NCI-H2227 treated with DMSO at 0.1 percent for 48 hours (cell line): ENCODE data around the gene CCSAP.
"Not testable (repeated sequence)": the region's sequence is repeated elsewhere in the genome, so short reads cannot be mapped to it uniquely, and the experiment has no call there.

Source experiments
- DNase-seq: peaks from one replicate; lab custom pipeline; 2025; lab: John Stamatoyannopoulos, UW

The CCSAP gene

DNA sequence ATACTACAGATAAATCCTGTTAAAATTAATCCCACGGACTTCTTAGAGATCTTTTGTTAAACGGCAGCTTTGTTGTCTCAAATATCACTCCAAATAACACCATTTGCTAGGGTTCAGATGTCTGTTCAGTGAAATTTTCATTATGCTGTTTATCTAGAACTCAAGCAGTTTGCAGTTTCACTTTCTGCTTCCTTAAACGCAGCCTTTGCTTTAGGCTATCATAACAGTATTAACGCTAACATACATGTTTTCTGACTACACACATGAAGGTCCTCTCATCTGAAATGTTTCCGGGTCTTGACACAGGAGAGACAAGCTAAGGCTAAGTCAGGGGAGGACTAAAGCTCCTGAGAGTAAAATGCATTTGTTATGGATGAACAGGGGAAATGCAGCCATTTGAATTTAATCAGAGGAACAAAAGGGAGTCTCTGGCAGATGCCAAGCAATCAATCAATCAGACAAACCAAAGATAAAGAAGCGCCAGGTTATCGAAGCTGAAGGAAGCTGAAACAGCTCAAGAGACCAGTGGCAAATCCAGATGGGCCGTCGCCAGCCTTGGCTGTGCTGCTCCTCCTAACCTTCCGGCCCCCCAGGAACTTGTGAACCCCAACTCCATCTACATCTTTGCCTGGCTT is 16.9 kb downstream of the CCSAP start:
- no peak for DNase-seq

DNA sequence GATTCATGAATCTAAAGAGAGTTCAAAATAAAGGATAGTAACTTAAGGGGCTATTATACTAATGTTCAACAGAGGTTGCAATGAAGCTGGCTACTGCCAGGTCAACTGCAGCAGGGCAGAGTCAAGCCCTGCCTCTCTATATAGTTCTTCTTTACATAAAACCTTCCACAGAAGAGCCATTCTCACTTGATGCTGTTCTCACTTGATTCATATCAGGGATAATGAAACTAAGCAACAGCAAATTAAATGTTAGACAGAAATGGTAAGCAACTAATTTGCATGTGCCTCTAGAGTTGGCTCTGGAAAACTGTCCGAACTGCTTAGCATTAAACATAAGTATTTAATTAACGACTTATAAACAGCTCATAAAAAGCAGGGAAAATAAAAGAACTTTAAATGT is 17.4 kb downstream of the CCSAP start:
- no peak for DNase-seq

DNA sequence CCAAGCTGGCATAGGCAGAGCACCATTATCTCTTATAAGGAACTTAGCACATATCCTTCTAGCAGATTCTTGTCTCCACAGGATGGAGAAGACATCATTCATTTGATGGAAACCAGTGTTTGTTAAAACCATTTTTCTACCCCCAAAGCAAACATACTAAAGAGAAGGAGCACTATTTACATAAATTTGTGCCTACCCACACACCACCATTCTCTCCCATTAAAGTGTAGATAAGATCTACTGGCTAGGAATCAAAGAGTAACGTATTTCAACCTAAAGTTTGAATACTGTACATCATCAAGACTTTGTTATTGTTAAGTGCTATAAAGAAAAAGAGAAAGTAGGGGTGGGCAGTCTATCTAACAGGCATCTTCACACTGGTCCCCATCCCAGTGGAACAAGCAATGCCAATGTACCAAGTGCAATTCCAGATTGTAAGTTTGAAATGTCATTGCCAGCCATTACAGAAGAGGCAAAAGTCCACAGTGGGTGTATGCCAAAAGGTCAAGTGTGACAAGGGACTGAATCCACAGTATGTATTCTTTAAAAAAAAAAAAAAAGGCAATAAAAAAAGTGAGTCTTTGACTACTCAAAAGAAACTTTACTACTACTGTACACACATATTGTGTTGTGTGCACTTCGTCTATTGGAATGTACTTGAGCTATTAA is 18.8 kb downstream of the CCSAP start:
- DNase-seq = no peak

DNA sequence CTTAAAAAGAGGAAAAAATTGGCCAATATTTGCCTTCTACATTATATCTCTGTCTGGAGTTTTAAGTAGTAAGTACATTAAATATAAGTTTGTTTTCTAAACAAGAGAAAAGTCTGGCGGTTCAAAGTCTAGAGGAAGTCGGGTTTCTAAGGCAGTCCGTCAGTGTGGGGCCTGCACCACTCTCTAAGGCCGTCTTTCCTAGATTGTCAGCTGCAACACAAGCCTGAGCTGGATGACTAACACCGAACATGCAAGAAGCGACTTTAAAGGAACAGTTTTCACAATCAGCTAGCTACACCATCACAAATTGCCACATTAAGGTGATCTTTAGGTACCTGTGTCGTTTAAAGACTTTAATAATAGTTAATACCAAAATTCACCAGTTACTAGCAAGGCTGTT is 19.6 kb downstream of the CCSAP start:
- no peak for DNase-seq

DNA sequence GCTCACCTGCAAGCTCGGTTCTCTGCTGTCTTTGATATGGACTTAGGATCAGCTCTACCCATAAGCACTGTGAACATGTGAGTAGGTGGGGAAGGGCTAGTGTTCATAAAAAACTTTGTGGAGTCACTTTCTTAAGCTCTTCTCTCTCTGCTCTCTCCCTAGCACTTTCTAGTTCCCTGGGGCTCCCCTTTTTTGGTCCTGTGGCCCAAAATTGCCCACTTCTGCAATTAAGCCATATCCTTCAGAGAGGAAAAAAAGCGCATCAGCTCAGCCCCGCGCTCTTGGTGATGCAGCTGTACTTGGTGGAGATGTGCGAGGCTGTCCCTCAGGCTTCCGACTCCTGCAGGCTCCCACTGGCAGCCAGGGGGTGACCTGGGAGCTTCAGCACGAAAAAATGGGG is 23.4 kb downstream of the CCSAP start:
- DNase-seq = no peak

DNA sequence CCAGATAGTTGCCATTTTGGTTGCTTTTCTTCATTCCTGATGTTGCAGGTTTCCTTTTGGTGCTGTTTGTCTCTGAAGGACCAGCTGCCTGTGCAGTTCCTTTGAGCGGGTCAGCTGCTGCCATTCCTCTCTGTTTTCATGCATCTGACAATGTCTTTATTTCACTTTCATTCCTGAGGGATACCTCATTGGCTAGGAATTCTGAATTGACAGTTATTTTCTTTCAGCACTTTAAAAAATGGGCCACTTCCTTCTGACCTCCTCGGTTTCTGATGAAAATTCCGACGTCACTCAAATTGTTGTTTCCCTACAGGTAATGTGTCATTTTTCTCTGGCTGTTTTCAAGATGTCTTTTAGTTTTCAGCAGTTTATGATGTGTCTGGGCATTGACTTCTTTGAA is 24.8 kb downstream of the CCSAP start:
- DNase-seq = no peak

DNA sequence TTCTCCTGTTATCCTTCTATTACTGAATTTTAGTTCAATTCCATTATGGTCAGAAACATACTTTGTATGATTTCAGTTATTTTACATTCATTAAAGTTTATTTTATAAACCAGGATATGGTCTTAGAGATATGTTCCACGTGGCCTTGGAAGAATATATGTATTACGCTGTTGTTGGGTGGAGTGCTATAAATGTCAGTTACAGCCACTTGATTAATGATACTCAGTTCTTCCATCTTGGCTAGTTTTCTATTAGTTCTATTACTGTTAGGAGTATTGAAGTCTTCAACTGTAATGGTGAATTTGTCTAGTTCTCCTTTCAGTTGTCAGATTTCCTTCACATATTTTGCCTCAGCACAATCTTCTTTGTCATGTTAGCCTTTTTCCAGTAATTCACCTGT is 26.7 kb downstream of the CCSAP start:
- no peak for DNase-seq

DNA sequence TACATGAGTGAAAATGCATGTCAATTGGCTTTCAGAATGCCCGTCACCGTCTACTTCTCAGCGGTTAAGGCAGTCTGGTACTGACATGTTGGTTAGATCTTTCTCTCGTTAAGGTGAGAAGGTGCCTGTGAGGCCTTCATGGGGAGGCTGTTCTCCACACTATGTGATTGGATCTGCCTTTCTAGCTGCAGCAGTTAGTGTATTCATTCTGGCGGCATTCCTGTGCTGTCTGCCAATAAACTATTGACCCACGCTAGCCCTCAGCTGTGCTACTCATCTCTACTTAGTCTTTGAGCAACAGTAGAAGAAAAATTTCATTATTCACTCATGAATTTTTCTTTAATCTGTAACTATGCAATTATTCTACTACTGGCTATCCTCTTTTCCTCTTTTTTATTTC is 32.0 kb downstream of the CCSAP start:
- no peak for DNase-seq

DNA sequence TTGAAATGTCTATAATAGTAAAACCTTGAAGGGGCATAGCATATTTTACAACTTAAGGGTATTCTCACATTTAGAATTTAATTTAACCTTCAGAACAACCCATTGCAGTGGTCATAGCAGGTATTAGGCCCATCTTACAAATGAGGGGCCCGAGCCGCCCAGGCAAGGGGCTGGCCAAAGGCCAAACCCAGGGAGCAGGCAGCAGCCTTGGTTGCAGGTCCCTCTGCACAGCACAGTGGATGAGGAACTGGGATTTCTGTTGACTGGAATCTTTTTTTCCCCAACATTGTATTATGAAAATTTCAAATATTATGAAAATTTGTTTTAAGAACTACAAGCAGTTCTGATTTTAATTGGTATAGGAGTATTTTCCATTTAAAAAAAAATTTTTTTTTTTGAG is 33.2 kb downstream of the CCSAP start:
- no peak for DNase-seq

DNA sequence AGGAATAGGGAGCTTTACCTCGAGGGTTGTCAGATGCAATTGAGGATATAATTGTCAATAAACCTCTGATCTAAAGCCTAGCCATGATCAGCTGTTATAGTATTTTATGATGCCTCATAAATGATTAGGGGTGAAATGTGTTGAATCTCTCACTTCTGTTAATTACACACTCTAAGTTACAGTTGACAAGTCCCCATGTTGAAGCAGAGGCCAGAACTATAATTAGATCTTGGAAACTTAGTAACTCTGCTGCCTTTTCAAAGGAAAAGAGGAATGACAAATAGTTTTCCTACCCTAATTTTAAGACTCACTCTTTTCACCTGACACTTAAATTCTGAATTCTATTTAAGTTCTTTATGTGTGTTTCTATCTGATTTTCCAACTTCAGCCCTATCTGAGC is 33.8 kb downstream of the CCSAP start:
- DNase-seq = peak; percentile 10

DNA sequence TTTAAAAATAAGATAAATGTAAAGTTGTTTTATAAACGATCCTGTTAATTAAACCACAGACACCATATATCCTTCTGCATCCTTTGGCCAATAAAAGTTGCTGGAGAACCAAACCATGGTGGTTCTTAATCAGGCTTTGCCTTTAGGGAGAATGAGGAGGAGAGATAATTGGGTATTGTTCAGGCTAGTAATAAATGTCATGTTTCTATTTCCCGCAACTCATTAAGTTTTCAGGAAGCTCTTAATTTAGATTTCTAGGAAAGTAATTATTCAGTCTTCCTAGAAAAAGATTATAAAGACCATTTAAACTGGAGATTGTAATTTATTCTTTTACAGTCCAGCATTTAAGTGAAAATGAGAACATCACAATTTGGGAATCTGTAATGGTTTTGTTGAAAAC is 37.5 kb downstream of the CCSAP start:
- DNase-seq = no peak

DNA sequence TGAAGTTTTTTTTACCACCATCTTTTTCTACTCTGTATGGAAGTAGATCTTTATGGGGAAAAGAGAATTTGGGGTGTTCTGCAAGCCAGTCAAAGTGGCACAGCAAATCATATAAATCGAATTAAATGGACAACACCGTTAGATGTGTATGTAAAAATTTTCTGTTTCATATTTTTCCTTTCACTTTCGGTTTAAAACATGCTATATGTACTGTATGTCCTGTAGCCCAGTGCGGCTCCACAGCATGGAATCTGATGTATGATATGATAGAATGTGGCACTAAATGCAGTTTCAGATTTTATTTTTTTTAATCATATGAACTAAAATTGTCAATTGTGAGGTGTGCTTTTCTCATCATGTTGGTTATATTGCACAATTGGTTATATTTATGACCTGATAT is 39.0 kb downstream of the CCSAP start:
- DNase-seq = no peak

DNA sequence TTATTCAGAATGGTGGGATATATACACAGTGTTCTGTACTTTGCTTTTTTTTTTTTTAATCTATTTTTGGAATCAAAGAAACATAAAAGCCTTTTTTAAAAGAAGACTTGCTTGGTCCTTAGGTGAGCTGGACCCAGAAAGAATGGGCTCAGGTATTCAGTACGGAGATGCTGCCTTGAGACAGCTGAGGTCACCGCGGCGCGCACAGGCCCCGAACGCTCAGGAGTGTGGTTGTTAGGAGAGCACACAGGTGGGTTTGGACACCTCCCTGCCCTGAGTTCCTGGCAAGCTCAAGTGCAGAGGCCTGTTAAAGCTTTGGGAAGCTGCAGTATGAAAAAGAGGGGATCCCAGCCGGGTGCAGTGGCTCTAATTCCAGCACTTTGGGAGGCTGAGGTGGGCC is 40.1 kb downstream of the CCSAP start:
- no peak for DNase-seq

DNA sequence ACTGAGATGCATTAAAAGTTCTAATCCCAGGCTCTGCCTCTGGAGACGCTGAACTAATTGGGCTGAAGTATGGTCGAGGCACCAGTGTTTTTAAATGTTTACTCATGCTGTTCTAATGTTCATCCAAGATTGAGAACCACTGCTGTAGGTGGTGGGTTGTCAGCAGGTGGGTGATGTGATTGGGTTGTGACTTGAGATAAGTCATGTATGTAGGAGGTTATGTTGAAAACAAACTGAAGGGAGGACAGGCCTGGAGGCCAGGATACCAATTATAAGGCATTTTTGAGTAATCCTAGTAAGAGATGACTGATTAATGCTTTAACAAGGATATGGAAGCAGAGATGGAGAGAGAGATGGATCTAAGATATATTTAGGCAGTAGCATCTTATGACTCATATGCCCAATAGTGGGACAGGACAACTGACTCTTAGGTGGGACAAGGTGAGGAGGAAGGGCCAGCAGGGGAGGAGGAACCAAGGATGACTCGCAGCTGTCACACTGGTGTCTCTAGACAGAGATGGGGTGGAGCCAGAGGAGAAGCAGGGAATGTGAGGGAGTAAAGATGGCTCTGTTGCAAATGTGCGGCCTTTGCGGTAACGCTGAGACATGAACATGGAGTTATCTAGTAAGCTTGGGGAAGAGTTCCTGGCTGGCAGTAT is 42.6 kb downstream of the CCSAP start:
- DNase-seq = no peak

DNA sequence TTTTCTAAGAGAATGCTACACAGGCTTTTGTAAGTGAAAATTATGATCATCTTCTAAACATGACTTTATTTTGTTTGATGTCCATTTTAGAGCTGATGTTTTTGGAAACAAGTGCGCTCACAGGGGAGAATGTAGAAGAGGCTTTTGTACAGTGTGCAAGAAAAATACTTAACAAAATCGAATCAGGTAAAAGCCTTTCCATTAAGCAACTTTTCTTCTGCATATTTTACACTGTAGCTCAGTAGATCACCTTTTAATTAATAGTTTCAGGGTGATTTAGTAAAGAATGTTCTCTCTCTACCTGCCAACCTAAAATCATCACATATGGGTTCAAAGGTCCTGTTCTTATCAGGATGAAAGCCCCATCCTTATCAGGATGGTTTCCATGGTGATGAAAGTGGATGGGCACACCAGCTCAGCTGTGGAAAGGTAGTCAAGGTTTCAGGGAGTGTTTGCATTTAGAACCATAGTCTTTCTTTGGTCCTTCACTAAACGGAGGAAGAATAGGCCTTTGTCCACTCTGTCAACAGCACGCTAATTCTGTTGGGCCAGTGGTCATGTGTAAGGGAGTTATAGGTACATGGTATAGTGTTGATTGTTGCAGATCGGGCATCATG is 43.9 kb downstream of the CCSAP start:
- no peak for DNase-seq

DNA sequence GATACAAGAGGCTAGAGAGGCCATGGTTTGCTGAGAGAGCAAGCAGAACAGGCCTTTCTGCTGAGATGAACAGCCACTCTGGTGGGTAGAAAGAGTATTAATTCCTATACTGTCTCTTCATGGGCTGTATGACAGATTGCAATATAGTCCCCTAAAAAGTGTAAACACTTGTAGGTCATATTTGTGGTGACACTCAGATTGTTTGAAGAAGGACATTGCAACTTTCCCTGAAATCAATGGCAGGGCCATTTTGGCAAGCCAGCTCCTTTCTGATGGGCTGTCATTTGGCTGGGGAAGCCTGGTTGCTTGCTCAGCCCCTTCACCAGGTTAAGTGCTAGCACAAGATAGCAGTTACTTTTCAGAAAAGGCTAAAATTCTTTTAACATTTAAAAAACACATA is 44.4 kb downstream of the CCSAP start:
- DNase-seq = peak; percentile 18

DNA sequence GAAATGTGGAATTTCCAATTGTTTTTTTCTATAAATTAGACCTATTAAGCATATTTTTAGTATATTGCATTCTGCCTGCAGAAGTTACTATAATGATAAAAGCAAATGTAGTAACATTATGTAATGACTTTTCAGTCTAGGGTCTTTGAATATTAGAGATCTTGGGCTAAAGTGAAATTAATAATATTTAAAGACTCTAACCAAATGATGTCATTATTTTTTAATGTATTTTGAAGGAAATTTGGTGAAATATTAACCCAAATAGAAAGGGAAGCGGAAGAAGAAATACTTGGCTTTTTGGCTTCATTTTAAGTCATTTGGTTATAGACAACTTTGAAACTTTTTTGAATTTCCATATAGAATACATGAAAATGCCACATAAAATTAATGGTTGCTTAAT is 45.1 kb downstream of the CCSAP start:
- no peak for DNase-seq

DNA sequence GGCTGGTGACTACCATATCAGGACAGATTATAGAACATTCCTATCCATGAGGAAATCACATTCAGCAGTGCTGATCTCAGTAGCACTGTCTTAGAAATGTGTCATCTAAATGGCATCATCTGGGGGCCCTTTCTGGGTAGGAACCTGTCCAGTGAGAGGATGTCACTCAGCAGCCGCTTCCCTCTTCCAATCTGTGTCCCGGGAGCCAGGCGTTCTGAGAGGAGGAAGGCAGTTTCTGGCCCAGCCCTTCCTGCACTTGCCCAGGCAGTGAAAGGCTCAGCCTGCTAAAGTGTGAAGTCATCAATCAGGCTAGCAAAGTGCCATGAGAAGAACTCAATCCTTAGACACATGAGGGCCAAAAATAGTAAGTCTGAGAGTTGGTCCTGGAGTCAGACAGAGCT is 46.3 kb downstream of the CCSAP start:
- DNase-seq = no peak

DNA sequence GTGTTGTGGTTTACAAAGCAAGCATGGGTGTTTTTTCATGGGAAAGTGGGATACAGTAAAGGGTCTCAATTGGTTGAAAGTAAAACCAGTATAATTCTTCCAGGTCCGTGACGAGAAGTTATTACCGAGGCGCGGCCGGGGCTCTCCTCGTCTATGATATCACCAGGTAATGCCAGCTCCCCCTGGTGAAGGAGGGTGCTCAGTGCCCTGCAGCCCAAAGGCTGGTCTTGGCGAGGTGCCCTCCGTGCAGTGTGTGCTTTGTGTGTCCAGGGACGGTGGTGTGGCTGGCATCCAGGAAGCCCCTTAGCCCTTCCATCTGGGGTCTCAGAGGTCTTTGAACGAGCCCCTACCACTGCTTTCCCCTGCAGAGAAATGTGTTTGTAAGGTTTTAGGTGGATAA is 47.1 kb downstream of the CCSAP start:
- DNase-seq = no peak

DNA sequence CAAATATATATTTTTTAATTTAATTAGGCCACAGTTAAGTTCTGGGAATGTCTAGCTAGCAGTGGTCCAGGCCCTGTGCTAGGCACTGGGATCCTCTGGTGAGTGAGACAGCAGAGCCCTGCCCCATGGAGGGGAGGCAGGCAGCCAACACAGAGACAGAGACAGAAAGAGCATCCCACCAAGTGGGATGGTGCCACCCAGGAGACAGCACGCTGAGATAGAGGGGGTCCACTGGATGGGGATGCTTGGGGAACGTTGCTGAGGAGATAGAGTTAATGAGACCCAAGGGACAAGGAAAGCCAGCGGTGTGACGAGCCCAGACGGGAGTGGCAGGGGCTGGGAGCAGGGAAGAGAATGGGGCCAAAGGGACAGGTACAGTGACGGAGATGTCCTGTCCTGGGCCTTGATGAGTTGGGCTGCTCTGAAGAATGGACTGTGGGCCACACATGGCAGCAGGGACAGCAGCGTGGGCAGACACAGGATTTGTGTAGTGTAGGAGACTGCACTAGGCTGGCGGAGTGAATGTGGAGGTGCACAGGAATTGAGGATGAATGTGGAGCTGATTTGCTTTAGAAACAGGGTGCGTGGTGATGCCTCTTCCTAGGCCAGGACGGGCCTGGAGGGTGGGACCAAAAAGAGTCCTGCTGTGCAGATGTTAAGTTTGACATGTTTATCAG is 49.2 kb downstream of the CCSAP start:
- DNase-seq = no peak

DNA sequence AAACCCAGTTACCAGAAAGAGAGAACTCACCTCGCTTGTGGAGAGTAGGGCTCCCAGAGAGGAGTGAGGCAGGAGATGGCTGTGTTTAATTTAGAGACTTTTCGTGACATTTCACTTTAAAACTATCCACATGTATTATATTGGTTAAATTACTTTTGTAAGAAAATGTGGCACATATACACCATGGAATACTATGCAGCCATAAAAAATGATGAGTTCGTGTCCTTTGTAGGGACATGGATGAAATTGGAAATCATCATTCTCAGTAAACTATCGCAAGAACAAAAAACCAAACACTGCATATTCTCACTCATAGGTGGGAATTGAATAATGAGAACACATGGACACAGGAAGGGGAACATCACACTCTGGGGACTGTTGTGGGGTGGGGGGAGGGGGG is 51.2 kb downstream of the CCSAP start:
- DNase-seq = not testable (repeated sequence)

DNA sequence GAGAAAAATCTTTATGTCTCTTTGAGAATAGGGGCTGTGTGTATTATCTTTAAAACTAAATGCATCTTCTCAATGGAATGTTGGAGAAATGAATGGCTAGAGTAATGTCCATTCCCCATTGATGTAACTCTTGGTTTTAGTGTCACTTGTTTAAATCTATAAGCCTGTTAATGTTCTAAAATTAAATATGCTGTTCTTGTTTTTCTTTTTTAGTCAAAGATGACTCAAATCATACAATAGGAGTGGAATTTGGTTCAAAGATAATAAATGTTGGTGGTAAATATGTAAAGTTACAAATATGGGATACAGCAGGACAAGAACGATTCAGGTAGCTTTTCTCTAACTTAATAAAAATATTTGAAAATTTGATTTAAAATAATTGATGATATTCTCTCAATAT is 54.3 kb downstream of the CCSAP start:
- DNase-seq = no peak

DNA sequence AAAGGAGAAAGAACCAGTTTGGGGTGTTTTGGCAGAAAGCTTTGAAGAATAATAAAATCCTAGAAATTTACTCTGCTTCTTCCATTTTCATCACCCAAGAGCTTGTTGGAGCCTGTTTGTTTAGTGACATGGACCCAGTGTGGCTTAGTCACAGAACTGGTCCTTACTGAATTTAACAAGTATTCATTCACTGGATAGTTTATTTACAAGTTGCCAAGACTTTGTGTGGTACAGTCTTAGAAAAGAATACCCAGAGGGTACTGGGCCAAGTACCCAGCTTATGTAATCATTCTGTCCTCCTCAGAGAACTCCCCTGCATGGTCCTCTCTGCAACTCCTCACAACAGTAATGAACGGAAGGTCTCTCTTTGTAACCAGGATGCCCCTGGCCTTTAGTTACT is 55.6 kb downstream of the CCSAP start:
- DNase-seq = no peak
